Mammary epithelial cell (primary cell): Measurements from ENCODE around the gene HPD.

Experiments used
- CTCF ChIP-seq, 2 donors: IDR thresholded peaks in 1 of 2; conservative IDR thresholded peaks in 1 of 2; 2 replicates each; pipeline ENCODE4 v1.5.1; 2011 to 2012; ENCODE audit warnings: inconsistent platforms in 2 of 2, low read length in 2 of 2, mild to moderate bottlenecking in 2 of 2, control low read depth in 1 of 2, low read depth in 1 of 2; ENCODE audit not compliant: insufficient read depth in 1 of 2; ENCODE audit errors: extremely low read depth in 1 of 2
- EZH2 ChIP-seq: IDR thresholded peaks from 2 replicates; pipeline ENCODE4 v1.6.1; 2012; ENCODE audit warnings: low read length, inconsistent platforms, borderline replicate concordance

GRCh38 chr12:121797937-121798786 is 60.5 kb downstream of the HPD start:
- TF ChIP-seq CTCF (conservative IDR thresholded peaks at IDR 0.05 in 1 of 2, IDR thresholded peaks at IDR 0.05 in 1 of 2; ENCODE audit: extremely low read depth in 1 of 2, insufficient read depth in 1 of 2, low read depth in 1 of 2, low read length in 2 of 2), result no peak
- TF ChIP-seq EZH2, result no peak
